Measurements from ENCODE around the gene AEBP2. TPM values are rescaled to one million over a fixed set of nuclear protein-coding genes. Genes with fewer than 3 reads are reported as not detected.
"Not testable (repeated sequence)": the region's sequence is repeated elsewhere in the genome, so short reads cannot be mapped to it uniquely, and the experiment has no call there.

AEBP2 gene, protein sequence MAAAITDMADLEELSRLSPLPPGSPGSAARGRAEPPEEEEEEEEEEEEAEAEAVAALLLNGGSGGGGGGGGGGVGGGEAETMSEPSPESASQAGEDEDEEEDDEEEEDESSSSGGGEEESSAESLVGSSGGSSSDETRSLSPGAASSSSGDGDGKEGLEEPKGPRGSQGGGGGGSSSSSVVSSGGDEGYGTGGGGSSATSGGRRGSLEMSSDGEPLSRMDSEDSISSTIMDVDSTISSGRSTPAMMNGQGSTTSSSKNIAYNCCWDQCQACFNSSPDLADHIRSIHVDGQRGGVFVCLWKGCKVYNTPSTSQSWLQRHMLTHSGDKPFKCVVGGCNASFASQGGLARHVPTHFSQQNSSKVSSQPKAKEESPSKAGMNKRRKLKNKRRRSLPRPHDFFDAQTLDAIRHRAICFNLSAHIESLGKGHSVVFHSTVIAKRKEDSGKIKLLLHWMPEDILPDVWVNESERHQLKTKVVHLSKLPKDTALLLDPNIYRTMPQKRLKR
- 10 to 100 TPM; 74.3 to 89.0 TPM for total RNA-seq
- 10 to 100 TPM; 24.8 to 25.3 TPM for polyA plus RNA-seq
- long read RNA-seq, donor 1, partial matches to known transcripts: 2 of 20 reads
- long read RNA-seq, donor 1, other reads (novel, unspliced or antisense): 18 of 20 reads
- long read RNA-seq, donor 2, full-length matches to known transcripts: 13 of 47 reads
- long read RNA-seq, donor 2, partial matches to known transcripts: 2 of 47 reads
- long read RNA-seq, donor 2, other reads (novel, unspliced or antisense): 32 of 47 reads

DNA sequence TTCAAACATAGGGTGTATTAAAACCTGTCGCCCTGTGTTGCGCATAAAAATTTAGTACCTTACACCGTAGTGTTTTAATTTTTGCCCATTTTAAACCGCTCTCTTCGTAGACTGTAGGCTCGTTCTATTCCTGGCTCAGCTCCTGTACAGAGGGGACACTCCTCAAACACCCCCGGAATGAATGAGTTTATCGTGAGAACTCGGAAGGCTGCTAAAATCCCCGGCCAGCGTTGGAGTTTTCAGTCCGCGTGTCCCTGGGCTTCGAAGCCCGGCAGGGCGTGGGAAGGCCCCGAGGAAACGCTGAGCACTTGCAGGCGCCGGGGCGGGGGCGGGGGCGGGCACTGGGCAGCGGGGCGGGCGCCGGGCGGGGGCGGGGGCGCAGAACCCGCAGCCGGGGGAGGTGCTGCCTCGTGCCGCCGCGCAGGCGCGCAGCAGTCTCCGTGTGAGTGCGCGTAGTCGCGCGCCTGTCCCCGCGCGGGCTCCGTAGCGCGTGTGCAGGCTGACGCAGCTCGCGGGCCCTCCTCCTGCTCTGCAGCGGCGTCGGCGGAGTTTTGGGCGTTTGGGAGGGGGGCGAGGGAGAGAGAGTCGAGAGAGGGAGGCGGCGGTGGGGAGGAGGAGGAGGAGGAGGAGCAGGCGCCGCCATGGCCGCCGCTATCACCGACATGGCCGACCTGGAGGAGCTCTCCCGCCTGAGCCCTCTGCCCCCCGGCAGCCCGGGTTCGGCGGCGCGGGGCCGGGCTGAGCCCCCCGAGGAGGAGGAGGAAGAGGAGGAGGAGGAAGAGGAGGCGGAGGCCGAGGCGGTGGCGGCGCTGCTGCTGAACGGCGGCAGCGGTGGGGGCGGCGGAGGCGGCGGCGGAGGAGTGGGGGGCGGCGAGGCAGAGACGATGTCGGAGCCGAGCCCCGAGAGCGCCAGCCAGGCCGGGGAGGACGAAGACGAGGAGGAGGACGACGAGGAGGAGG, at the start of gene AEBP2:
AEBP2 (plus strand) TSS at position 434 of the 960 bp plus-strand sequence; CDS start at position 642, 208 bp downstream.
- WGBS, 2 donors: 5 to 9% methylated on average over 52 to 102 of the region's 102 CpGs
- Histone ChIP-seq H3K4me3 (ENCODE audit: low read length in 2 of 2) (peak within 1 kb of the TSS; percentile 43 to 85), H3K27me3 (ENCODE audit: control insufficient read depth in 1 of 2, insufficient read depth in 2 of 2, low read length in 1 of 2) (no peaks in the 10 kb centered on the region), H3K27ac (ENCODE audit: low read depth in 1 of 2, low read length in 2 of 2) (peak within 1 kb of the TSS; percentile 79 to 93), H3K4me1 (ENCODE audit: control insufficient read depth in 1 of 2, insufficient read depth in 2 of 2, low read length in 2 of 2) (no peaks in the 10 kb centered on the region), H3K9me3 (ENCODE audit: control insufficient read depth, low read length) (no peaks in the 10 kb centered on the region), H3K36me3 (ENCODE audit: control insufficient read depth in 1 of 2, insufficient read depth in 2 of 2, low read length in 1 of 2) (no peaks in the 10 kb centered on the region)
- peak; percentile 96 for ATAC-seq (ENCODE audit: low FRiP score)
- intact Hi-C loops (cut with DNase I): loop anchor here (10.0 kb wide), 2 partner anchors 205 to 255 kb away; no protein-coding TSS in a partner anchor
- DNase-seq: peak; percentile 97 to 98

DNA sequence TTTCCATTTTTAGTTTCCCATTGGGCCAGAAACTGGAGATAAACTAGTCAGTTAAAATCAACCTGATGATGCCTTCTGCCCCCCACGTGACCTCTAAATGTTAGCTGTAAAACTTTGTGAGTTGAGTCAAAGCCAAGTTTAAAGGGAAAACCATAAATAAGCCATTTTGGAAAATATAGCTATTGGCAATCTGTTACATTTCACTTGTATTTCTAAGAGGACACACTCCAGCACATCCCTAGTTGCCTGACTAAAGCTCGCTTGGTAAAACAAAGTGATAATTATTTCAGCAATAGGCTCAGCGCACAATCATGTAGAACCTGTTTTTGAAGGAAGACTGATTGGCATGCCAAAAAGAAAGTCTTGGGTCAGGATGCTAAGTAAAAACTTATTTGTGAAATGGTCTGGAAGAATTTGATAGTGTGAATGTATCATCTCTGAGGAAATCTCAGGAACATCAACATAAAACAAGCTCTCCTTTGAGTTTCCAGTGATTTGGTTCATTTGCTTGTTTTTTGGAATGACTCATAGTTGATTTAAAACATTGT, 49.2 kb upstream of the AEBP2 start:
- Histone ChIP-seq H3K27ac (ENCODE audit: low read depth in 1 of 2, low read length in 2 of 2) (no peak overlapping the region), H3K9me3 (ENCODE audit: control insufficient read depth, low read length) (no peaks in the 10 kb centered on the region), H3K27me3 (ENCODE audit: control insufficient read depth in 1 of 2, insufficient read depth in 2 of 2, low read length in 1 of 2) (no peaks in the 10 kb centered on the region), H3K4me3 (ENCODE audit: low read length in 2 of 2) (no peak overlapping the region), H3K36me3 (ENCODE audit: control insufficient read depth in 1 of 2, insufficient read depth in 2 of 2, low read length in 1 of 2) (no peaks in the 10 kb centered on the region), H3K4me1 (ENCODE audit: control insufficient read depth in 1 of 2, insufficient read depth in 2 of 2, low read length in 2 of 2) (no peaks in the 10 kb centered on the region)
- intact Hi-C loops (cut with DNase I): no loop called here
- DNase-seq (no peak), ATAC-seq (ENCODE audit: low FRiP score) (no peak)
- 64 to 65% methylated on average over 3 of the region's 3 CpGs for WGBS, 2 donors

DNA sequence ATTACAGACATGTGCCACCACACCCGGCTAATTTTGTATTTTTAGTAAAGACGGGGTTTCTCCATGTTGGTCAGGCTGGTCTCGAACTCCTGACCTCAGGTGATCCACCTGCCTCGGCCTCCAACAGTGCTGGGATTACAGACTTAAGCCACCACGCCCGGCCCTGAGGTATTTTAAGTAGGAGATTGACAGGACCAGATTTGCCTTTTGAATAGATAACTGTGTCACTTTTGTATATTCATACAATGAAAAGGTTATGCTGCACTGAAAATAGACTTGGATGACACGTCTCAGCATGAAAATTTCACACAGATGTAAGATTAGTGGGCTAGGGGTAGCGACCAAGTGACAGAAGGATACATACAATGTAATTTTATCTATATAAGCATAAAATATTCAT, 46.6 kb upstream of the AEBP2 start:
- H3K9me3 ChIP-seq (ENCODE audit: control insufficient read depth, low read length); ATAC-seq (ENCODE audit: low FRiP score); intact Hi-C loops (cut with DNase I); H3K4me1 ChIP-seq (ENCODE audit: control insufficient read depth in 1 of 2, insufficient read depth in 2 of 2, low read length in 2 of 2); H3K4me3 ChIP-seq (ENCODE audit: low read length in 2 of 2); H3K27ac ChIP-seq (ENCODE audit: low read depth in 1 of 2, low read length in 2 of 2); H3K27me3 ChIP-seq (ENCODE audit: control insufficient read depth in 1 of 2, insufficient read depth in 2 of 2, low read length in 1 of 2); H3K36me3 ChIP-seq (ENCODE audit: control insufficient read depth in 1 of 2, insufficient read depth in 2 of 2, low read length in 1 of 2); DNase-seq: not testable (repeated sequence)
- 95 to 98% methylated on average over 8 of the region's 8 CpGs for WGBS, 2 donors

DNA sequence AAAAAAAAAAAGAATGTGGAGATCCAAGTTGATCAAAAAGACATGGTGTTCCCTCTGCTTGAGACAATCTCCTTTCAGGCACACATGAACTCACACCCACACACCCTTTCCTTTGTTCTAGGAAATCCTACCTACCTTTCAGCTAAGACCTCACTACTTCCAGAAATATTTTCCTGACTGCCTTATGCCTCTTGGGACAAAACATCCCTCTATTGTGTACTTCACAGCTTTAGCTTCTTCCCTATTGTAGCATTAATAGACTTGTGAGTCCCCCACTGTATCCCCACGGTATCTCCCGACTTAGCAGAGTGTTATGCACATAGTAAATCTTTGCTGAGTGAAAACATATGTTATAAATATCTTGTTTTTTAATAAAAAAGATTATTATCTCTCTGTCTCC, 44.9 kb upstream of the AEBP2 start:
- no peaks in the 10 kb centered on the region for H3K36me3 ChIP-seq (ENCODE audit: control insufficient read depth in 1 of 2, insufficient read depth in 2 of 2, low read length in 1 of 2)
- no peaks in the 10 kb centered on the region for H3K4me1 ChIP-seq (ENCODE audit: control insufficient read depth in 1 of 2, insufficient read depth in 2 of 2, low read length in 2 of 2)
- no peak for ATAC-seq (ENCODE audit: low FRiP score)
- DNase-seq: no peak
- H3K27me3 ChIP-seq (ENCODE audit: control insufficient read depth in 1 of 2, insufficient read depth in 2 of 2, low read length in 1 of 2): no peaks in the 10 kb centered on the region
- WGBS, 2 donors: 86 to 93% methylated on average over 2 of the region's 2 CpGs
- H3K9me3 ChIP-seq (ENCODE audit: control insufficient read depth, low read length): no peaks in the 10 kb centered on the region
- no peak overlapping the region for H3K4me3 ChIP-seq (ENCODE audit: low read length in 2 of 2)
- intact Hi-C loops (cut with DNase I): no loop called here
- H3K27ac ChIP-seq (ENCODE audit: low read depth in 1 of 2, low read length in 2 of 2): no peak overlapping the region

DNA sequence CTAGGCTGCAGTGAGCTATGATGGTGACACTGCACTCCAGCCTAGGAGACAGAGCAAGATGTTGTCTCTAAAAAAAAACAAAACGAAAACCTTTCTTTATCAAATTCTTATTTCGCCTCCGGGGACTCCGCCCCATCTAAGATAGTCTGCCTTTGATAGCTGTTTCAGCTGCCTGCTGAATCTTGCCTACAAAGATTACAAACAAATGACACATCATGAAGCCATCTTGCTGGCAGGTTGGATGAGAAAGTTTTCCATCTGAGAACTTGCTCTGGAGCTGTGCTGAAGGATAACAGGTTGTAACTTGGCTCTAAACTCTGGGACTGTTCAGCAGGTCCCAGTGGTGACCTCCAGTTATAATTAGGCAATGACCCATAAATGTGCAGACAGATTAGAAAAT, 41.8 kb upstream of the AEBP2 start:
- DNase-seq (no peak), ATAC-seq (ENCODE audit: low FRiP score) (no peak)
- 89 to 90% methylated on average over 4 of the region's 4 CpGs for WGBS, 2 donors

DNA sequence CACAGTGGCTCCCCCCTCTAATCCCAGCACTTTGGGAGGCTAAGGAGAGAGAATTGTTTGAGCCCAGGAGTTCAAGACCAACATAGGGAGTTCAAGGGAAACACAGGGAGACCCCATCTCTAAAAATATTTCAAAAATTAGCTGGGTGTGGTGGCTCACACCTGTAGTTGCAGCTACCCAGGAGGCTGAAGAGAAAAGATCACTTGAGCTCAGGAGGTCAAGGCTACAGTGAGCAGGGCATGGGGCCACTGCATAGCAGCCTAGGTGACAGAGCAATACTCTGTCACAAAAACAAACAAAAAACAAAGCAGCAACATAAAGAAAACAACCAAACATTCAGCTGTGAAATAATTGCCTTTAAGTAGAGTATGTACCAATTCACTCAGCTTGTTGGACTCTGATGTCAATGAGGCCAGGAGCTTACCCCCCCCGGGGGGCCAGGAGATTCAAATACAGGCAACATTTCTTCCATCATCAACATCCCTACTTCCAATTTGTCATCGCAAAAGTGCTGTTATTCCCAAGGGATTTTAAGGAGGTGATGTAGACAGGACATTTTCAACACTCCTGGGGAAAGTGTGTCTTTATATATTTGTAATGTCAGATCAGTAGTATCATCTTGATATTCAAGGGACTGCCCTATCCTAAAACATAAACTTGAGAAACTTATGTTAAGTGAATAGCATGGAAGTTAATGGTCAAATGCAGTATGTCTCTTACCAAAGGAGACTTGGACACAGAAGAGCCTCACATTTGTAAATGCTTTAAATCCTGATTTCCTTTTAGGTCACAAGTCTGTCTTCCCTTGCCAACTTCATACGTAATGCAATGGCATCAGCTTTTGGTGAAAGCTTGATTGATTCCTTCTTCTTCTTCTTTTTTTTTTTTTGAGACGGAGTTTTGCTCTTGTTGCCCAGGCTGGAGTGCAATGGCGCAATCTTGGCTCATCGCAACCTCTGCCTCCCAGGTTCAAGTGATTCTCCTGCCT, 40.6 kb upstream of the AEBP2 start:
- WGBS, 2 donors: 23 to 42% methylated on average over 6 of the region's 6 CpGs
- no peaks in the 10 kb centered on the region for H3K9me3 ChIP-seq (ENCODE audit: control insufficient read depth, low read length)
- no peak for DNase-seq
- H3K36me3 ChIP-seq (ENCODE audit: control insufficient read depth in 1 of 2, insufficient read depth in 2 of 2, low read length in 1 of 2): no peaks in the 10 kb centered on the region
- H3K4me1 ChIP-seq (ENCODE audit: control insufficient read depth in 1 of 2, insufficient read depth in 2 of 2, low read length in 2 of 2): no peaks in the 10 kb centered on the region
- intact Hi-C loops (cut with DNase I): no loop called here
- H3K27me3 ChIP-seq (ENCODE audit: control insufficient read depth in 1 of 2, insufficient read depth in 2 of 2, low read length in 1 of 2): no peaks in the 10 kb centered on the region
- no peak overlapping the region for H3K27ac ChIP-seq (ENCODE audit: low read depth in 1 of 2, low read length in 2 of 2)
- ATAC-seq (ENCODE audit: low FRiP score): no peak
- H3K4me3 ChIP-seq (ENCODE audit: low read length in 2 of 2): no peak overlapping the region

More for the DNA sequence above, 41.8 kb upstream of the AEBP2 start:
- Histone ChIP-seq H3K27ac (ENCODE audit: low read depth in 1 of 2, low read length in 2 of 2) (no peak overlapping the region), H3K4me1 (ENCODE audit: control insufficient read depth in 1 of 2, insufficient read depth in 2 of 2, low read length in 2 of 2) (no peaks in the 10 kb centered on the region), H3K9me3 (ENCODE audit: control insufficient read depth, low read length) (no peaks in the 10 kb centered on the region), H3K4me3 (ENCODE audit: low read length in 2 of 2) (no peak overlapping the region), H3K36me3 (ENCODE audit: control insufficient read depth in 1 of 2, insufficient read depth in 2 of 2, low read length in 1 of 2) (no peaks in the 10 kb centered on the region), H3K27me3 (ENCODE audit: control insufficient read depth in 1 of 2, insufficient read depth in 2 of 2, low read length in 1 of 2) (no peaks in the 10 kb centered on the region)
- intact Hi-C loops (cut with DNase I): no loop called here

DNA sequence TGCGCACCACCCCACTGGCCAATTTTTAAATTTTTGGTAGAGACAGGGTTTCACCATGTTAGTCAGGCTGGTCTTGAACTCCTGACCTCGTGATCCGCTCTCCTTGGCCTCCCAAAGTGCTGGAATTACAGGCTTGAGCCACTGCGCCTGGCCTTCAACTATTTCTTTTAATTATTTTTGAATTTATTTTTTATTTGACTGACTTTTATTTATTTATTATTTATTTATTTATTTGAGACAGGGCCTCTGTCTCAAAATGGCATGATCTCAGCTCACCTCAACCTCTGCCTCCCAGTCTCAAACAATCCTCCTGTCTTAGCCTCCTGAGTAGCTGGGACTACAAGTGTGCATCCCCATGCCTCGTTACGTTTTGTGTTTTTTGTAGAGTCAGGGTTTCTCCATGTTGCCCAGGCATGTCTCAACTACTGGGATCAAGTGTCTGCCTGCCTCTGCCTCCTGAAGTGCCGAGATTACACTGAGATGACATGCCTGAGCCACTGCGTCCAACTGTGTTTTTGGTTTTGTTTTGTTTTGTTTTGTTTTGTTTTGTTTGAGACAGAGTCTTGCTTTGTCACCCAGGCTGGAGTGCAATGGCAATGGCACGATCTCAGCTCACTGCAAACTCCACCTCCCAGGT, 38.5 kb upstream of the AEBP2 start:
- H3K27me3 ChIP-seq (ENCODE audit: control insufficient read depth in 1 of 2, insufficient read depth in 2 of 2, low read length in 1 of 2); H3K4me1 ChIP-seq (ENCODE audit: control insufficient read depth in 1 of 2, insufficient read depth in 2 of 2, low read length in 2 of 2); ATAC-seq (ENCODE audit: low FRiP score); H3K27ac ChIP-seq (ENCODE audit: low read depth in 1 of 2, low read length in 2 of 2); H3K9me3 ChIP-seq (ENCODE audit: control insufficient read depth, low read length); intact Hi-C loops (cut with DNase I); H3K4me3 ChIP-seq (ENCODE audit: low read length in 2 of 2); DNase-seq; H3K36me3 ChIP-seq (ENCODE audit: control insufficient read depth in 1 of 2, insufficient read depth in 2 of 2, low read length in 1 of 2): not testable (repeated sequence)
- WGBS, 2 donors: 96 to 100% methylated on average over 9 of the region's 9 CpGs
